Amygdala (tissue), 56 donors: ENCODE measurements around the gene MAN1B1.
A peak's percentile ranks its signal among the peaks of the same experiment; 100 is the strongest.

Experiments used
- DNase-seq, 56 donors: peaks; one replicate each; lab custom pipeline; 2025; lab: John Stamatoyannopoulos, UW

MAN1B1 gene

GRCh38 chr9:137156567-137157375 lies 70.0 kb downstream of the MAN1B1 start:
- DNase-seq, result peak in 9 of 56 donors; percentile 21 to 64 (median 32)

- DNase-seq, result no peak
Observed at GRCh38 chr9:137157618-137158415, 71.0 kb downstream of the MAN1B1 start.

DNA sequence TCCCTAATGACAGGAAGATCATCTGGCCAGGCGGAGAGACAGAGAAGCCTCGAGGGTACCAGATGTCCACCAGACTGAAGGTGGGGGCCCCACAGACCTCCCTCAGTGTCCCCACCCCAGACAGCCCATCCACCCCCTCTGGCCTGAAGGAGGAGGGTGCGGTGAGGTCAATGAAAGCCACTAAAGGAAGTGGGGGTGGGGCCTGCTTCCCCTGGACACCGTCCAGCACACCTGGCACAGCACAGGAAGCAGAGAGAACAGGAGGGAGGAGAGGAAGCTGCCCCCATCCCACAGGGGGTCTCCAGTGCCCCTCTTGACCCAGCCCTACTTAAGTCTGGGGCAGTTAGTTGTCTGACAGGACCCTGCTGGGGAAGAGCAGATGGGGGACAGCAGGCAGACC lies 71.8 kb downstream of the MAN1B1 start:
- DNase-seq, result no peak
